ENCODE data around the gene TLCD3B.

TLCD3B gene

GRCh38 chr16:29988346-29989075, 42.6 kb downstream of the TLCD3B start:
- DNase-seq (ENCODE audit: low read depth in 3 of 3), result no peak

- DNase-seq (ENCODE audit: low read depth in 3 of 3), result no peak
Measured at GRCh38 chr16:29987371-29988085, 43.5 kb downstream of the TLCD3B start.

- DNase-seq (ENCODE audit: low read depth in 3 of 3), result no peak
Measured at GRCh38 chr16:29986931-29987330, 44.1 kb downstream of the TLCD3B start.

- DNase-seq (ENCODE audit: low read depth in 3 of 3), result no peak
Measured at GRCh38 chr16:29986231-29986630, 44.8 kb downstream of the TLCD3B start.

GRCh38 chr16:29985271-29985811, 45.7 kb downstream of the TLCD3B start:
- no peak for DNase-seq (ENCODE audit: low read depth in 3 of 3)

GRCh38 chr16:29984764-29985147, 46.3 kb downstream of the TLCD3B start:
- DNase-seq (ENCODE audit: low read depth in 3 of 3), result no peak

GRCh38 chr16:29984137-29984763, 46.8 kb downstream of the TLCD3B start:
- DNase-seq (ENCODE audit: low read depth in 3 of 3), result no peak

GRCh38 chr16:29983420-29984136, 47.5 kb downstream of the TLCD3B start:
- no peak for DNase-seq (ENCODE audit: low read depth in 3 of 3)

GRCh38 chr16:29982560-29983419, 48.3 kb downstream of the TLCD3B start:
- no peak for DNase-seq (ENCODE audit: low read depth in 3 of 3)

GRCh38 chr16:29978564-29979270, 52.4 kb downstream of the TLCD3B start:
- no peak for DNase-seq (ENCODE audit: low read depth in 3 of 3)

- no peak for DNase-seq (ENCODE audit: low read depth in 3 of 3)
Measured at GRCh38 chr16:29978081-29978480, 53.0 kb downstream of the TLCD3B start.

- no peak for DNase-seq (ENCODE audit: low read depth in 3 of 3)
Measured at GRCh38 chr16:29977063-29977825, 53.8 kb downstream of the TLCD3B start.

- no peak for DNase-seq (ENCODE audit: low read depth in 3 of 3)
Measured at GRCh38 chr16:29975811-29976511, 55.1 kb downstream of the TLCD3B start.

- DNase-seq (ENCODE audit: low read depth in 3 of 3), result no peak
Measured at GRCh38 chr16:29975134-29975538, 55.9 kb downstream of the TLCD3B start.

Data from stimulated activated CD4-positive, alpha-beta T cell treated with anti-CD3 and anti-CD28 coated beads, TNF-alpha, amount 100 ng/mL, for 24 hours (primary cell).